Tibial artery (tissue), 4 donors: Measurements from ENCODE around the gene INSC.

ENCODE experiments used
- DNase-seq, 2 donors: peaks; one replicate each; pipeline ENCODE4 v3.0.0-alpha.2; 2019
- H3K27ac ChIP-seq, 2 donors: fragments of 200-600 bp; sonication (generic) in 1 of 2; 1 replicate in 1 of 2; 2 replicates in 1 of 2; pipeline ENCODE4 v1.5.1; 2018 to 2019; ENCODE audit warnings: mild to moderate bottlenecking in 1 of 2
- H3K27me3 ChIP-seq, 2 donors: fragments of 200-600 bp; sonication (generic) in 1 of 2; one replicate each; pipeline versions ENCODE4 v1.5.1 to v1.6.0; 2016 to 2019
- H3K36me3 ChIP-seq, 3 donors: fragments of 200-600 bp; sonication (generic) in 2 of 3; one replicate each; pipeline ENCODE4 v1.5.1; 2016 to 2019; ENCODE audit warnings: mild to moderate bottlenecking in 2 of 3
- H3K4me1 ChIP-seq, 4 donors: fragments of 200-600 bp; sonication (generic) in 2 of 4; 1 replicate in 3 of 4; 2 replicates in 1 of 4; pipeline ENCODE4 v1.5.1; 2016 to 2019
- H3K4me3 ChIP-seq, 2 donors: fragments of 200-600 bp; sonication (generic) in 1 of 2; 1 replicate in 1 of 2; 2 replicates in 1 of 2; pipeline ENCODE4 v1.5.1; 2018 to 2019; ENCODE audit warnings: mild to moderate bottlenecking in 2 of 2
- H3K9me3 ChIP-seq, 3 donors: fragments of 200-600 bp; sonication (generic) in 1 of 3; one replicate each; pipeline ENCODE4 v1.5.1; 2016 to 2019
- CTCF ChIP-seq, 2 experiments: fragments of 200-600 bp in 1 of 2; fragments of 450-650 bp in 1 of 2; IDR thresholded peaks; one replicate each; pipeline ENCODE4 v1.5.1; 2017 to 2019; ENCODE audit warnings: antibody characterized with exemption in 2 of 2, mild to moderate bottlenecking in 1 of 2, moderate library complexity in 1 of 2
- intact Hi-C: fragments of 100-400 bp; cut with DNase I; formaldehyde crosslinking; loops from one replicate; pipeline ENCODE4 v1.15.0; 2023; ENCODE audit warnings: low total_unique reads

The INSC gene

GRCh38 chr11:15106201-15106965 lies 8.3 kb upstream of the INSC start:
- Histone ChIP-seq H3K9me3 (no peaks in the 10 kb centered on the region), H3K36me3 (no peaks in the 10 kb centered on the region), H3K27me3 (no peaks in the 10 kb centered on the region), H3K27ac (no peak overlapping the region), H3K4me1 (no peaks in the 10 kb centered on the region), H3K4me3 (no peak overlapping the region)
- no peak for TF ChIP-seq CTCF (IDR thresholded peaks at IDR 0.05)
- intact Hi-C loops, result no loop called here
- no peak for DNase-seq

- Histone ChIP-seq H3K9me3 (no peaks in the 10 kb centered on the region), H3K4me1 (peaks cover 0 to 3% (median 0%) of the 10 kb centered on the region in 4 donors), H3K4me3 (no peak overlapping the region), H3K27ac (no peak overlapping the region), H3K27me3 (no peaks in the 10 kb centered on the region), H3K36me3 (no peaks in the 10 kb centered on the region)
- DNase-seq, result no peak
- intact Hi-C loops, result no loop called here
- TF ChIP-seq CTCF (IDR thresholded peaks at IDR 0.05), result no peak
These were observed 6.8 kb upstream of the INSC start for GRCh38 chr11:15107730-15108515.

GRCh38 chr11:15108592-15109130 lies 6.1 kb upstream of the INSC start:
- no peak for DNase-seq
- Histone ChIP-seq H3K36me3 (no peaks in the 10 kb centered on the region), H3K27ac (no peak overlapping the region), H3K9me3 (no peaks in the 10 kb centered on the region), H3K4me1 (peaks cover 0 to 3% (median 0%) of the 10 kb centered on the region in 4 donors), H3K27me3 (no peaks in the 10 kb centered on the region), H3K4me3 (no peak overlapping the region)
- no peak for TF ChIP-seq CTCF (IDR thresholded peaks at IDR 0.05)
- intact Hi-C loops, result no loop called here

- H3K9me3 ChIP-seq, result no peaks in the 10 kb centered on the region
- H3K27ac ChIP-seq, result no peak overlapping the region
- intact Hi-C loops, result loop anchor here (10.0 kb wide), 1 partner anchor 1505 kb away; no protein-coding TSS in a partner anchor
- no peaks in the 10 kb centered on the region for H3K36me3 ChIP-seq
- TF ChIP-seq CTCF (IDR thresholded peaks at IDR 0.05), result no peak
- no peaks in the 10 kb centered on the region for H3K27me3 ChIP-seq
- H3K4me1 ChIP-seq, result peaks cover 0 to 8% (median 5%) of the 10 kb centered on the region in 4 donors
- no peak for DNase-seq
- no peak overlapping the region for H3K4me3 ChIP-seq
These were observed 5.1 kb upstream of the INSC start for GRCh38 chr11:15109602-15110001.

- no peak for DNase-seq
- peaks cover 0 to 14% (median 13%) of the 10 kb centered on the region in 4 donors for H3K4me1 ChIP-seq
- H3K27me3 ChIP-seq, result peaks cover 0 to 4% of the 10 kb centered on the region in 2 donors
- intact Hi-C loops, result loop anchor here (10.0 kb wide), 1 partner anchor 1504 kb away; no protein-coding TSS in a partner anchor
- no peak overlapping the region for H3K4me3 ChIP-seq
- no peaks in the 10 kb centered on the region for H3K36me3 ChIP-seq
- H3K9me3 ChIP-seq, result no peaks in the 10 kb centered on the region
- no peak for TF ChIP-seq CTCF (IDR thresholded peaks at IDR 0.05)
- H3K27ac ChIP-seq, result no peak overlapping the region
These were observed 3.5 kb upstream of the INSC start for GRCh38 chr11:15111215-15111614.
